RWPE1 (cell line): ENCODE data around the gene MIPEP.

Experiments
- CTCF ChIA-PET: fragments of 350-600 bp; sonication (Branson Sonifier 250); formaldehyde crosslinking; extraction: SDS; loops from one replicate; lab custom pipeline; 2021; lab: Yijun Ruan, JAX
- POLR2A ChIA-PET: fragments of 400-600 bp; formaldehyde crosslinking; extraction: SDS; loops from one replicate; lab custom pipeline; 2020; ENCODE audit warnings: antibody characterized with exemption; ENCODE audit not compliant: low non-redundant PET; lab: Yijun Ruan, JAX
- DNase-seq: peaks from one replicate; pipeline ENCODE4 v3.0.0; 2012; ENCODE audit warnings: low spot score
- H3K27ac ChIP-seq: fragments of 450-650 bp; 2 replicates; pipeline ENCODE4 v1.5.1; 2017
- CTCF ChIP-seq: fragments of 450-650 bp; conservative IDR thresholded peaks from 2 replicates; pipeline ENCODE4 v1.5.1; 2017; ENCODE audit warnings: low read depth, mild to moderate bottlenecking

Gene MIPEP

DNA sequence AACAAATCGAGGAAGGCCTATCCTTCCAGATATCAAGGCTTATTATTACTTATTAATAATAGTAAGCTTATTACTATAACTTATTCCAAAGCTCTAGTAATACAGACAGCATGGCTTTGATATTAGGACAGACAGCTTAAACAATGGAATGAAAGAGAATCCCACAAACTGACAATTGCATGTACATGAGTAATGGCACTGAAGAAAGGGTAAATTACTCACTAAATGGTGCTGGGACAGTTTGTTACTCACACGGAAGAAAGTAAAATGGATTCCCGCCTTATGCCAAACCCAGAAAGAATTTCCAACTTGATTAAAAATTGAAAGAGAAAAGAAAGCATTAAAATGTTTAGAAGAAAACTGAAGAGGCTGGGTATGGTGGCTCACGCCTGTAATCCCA is 60.3 kb downstream of the MIPEP start:
- DNase-seq = no peak
- POLR2A ChIA-PET = no interaction called here
- TF ChIP-seq CTCF = no peak
- CTCF ChIA-PET = interaction anchor here (0.6 kb wide), 1 partner anchor 92 kb away, joined by 3 read pairs; no protein-coding TSS in a partner anchor
- no peak overlapping the region for H3K27ac ChIP-seq

GRCh38 chr13:23828086-23828485 is 61.1 kb downstream of the MIPEP start:
- ChIA-PET POLR2A (no interaction called here), CTCF (no interaction called here)
- H3K27ac ChIP-seq = no peak overlapping the region
- TF ChIP-seq CTCF = no peak
- no peak for DNase-seq

- H3K27ac ChIP-seq = no peak overlapping the region
- TF ChIP-seq CTCF = no peak
- no peak for DNase-seq
- ChIA-PET CTCF (interaction anchor here (0.7 kb wide), 1 partner anchor 67 kb away, joined by 5 read pairs; no protein-coding TSS in a partner anchor), POLR2A (no interaction called here)
Observed at GRCh38 chr13:23825179-23825578, 64.0 kb downstream of the MIPEP start.

DNA sequence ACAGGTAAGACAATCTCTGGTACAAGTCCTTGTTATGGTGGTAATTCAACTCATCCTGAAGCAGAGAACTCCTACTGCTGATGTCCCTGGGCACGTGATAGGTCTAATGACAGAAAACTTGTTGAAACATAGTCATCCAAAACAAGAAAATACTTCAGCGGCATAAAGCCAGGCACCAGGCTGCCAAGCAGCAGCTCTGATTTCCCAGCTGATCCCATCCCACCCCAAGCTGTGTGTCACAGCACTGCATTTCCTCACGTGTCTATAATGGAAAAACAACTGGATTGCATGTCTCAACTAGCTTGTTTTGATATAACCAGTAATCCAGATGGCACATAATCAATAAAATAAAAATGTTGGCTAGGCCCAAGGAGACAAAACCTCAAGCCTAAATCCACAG is 64.8 kb downstream of the MIPEP start:
- DNase-seq = no peak
- ChIA-PET CTCF (interaction anchor here (0.6 kb wide), 1 partner anchor 1664 kb away, joined by 3 read pairs; no protein-coding TSS in a partner anchor), POLR2A (no interaction called here)
- no peak for TF ChIP-seq CTCF
- no peak overlapping the region for H3K27ac ChIP-seq

- H3K27ac ChIP-seq = no peak overlapping the region
- TF ChIP-seq CTCF = no peak
- CTCF ChIA-PET = interaction anchor here (0.6 kb wide), 1 partner anchor 19 kb away, joined by 3 read pairs; no protein-coding TSS in a partner anchor
- POLR2A ChIA-PET = no interaction called here
- no peak for DNase-seq
Observed at GRCh38 chr13:23822252-23822824, 66.9 kb downstream of the MIPEP start.

DNA sequence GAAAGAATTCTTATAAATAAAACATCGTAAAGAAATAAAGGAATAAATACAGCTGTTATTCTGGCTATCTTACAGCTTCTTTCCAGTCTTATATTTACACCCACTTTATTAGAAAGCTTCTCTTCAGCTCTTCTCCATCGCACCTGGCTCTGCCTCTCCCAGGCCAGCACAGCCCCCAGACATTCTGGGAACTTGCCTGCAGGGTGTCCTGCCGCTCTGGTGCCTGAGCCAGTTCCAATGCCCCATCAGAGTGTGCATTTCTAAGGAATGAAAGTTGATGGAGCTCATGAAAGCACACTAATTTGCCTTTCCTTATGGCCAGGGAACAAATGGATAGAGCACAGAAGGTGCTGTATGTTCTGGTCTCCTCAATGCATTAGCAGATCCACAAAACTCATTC is 68.7 kb downstream of the MIPEP start:
- POLR2A ChIA-PET = no interaction called here
- CTCF ChIA-PET = interaction anchor here (0.9 to 1.4 kb wide), 2 partner anchors 10 to 11 kb away, joined by 3 read pairs; no protein-coding TSS in a partner anchor
- H3K27ac ChIP-seq = no peak overlapping the region
- DNase-seq = no peak
- no peak for TF ChIP-seq CTCF
